CD4-positive, alpha-beta memory T cell (primary cell): ENCODE measurements around the gene DKK3. TPM values are rescaled to one million over a fixed set of nuclear protein-coding genes. Genes with fewer than 3 reads are reported as not detected.

Source experiments
- CTCF ChIA-PET: fragments of 350-600 bp; sonication (Branson Sonifier 250); formaldehyde crosslinking; loops from one replicate; lab custom pipeline; 2021; ENCODE audit warnings: inconsistent platforms; ENCODE audit not compliant: partially characterized antibody; lab: Charles Lee
- POLR2A ChIA-PET: fragments of 350-600 bp; sonication (Branson Sonifier 250); formaldehyde crosslinking; loops from one replicate; lab custom pipeline; 2021; ENCODE audit not compliant: partially characterized antibody; lab: Charles Lee
- DNase-seq, 5 donors: peaks; one replicate each; pipeline versions ENCODE4 v3.0.0 to v3.0.0-alpha.2; 2020 to 2022; ENCODE audit warnings: mixed read lengths in 1 of 5
- H3K27ac ChIP-seq: one replicate; pipeline ENCODE4 v1.7.0; 2013; ENCODE audit warnings: low read depth, low read length
- H3K27me3 ChIP-seq: 2 replicates; pipeline ENCODE4 v1.7.0; 2013; ENCODE audit warnings: mild to moderate bottlenecking, low read length, moderate library complexity; ENCODE audit not compliant: insufficient read depth
- H3K36me3 ChIP-seq: 2 replicates; pipeline ENCODE4 v1.7.0; 2013; ENCODE audit warnings: mild to moderate bottlenecking, low read length, moderate library complexity; ENCODE audit not compliant: insufficient read depth
- H3K4me1 ChIP-seq: 2 replicates; pipeline ENCODE4 v1.7.0; 2013; ENCODE audit warnings: mild to moderate bottlenecking, low read length, moderate library complexity; ENCODE audit not compliant: insufficient read depth
- H3K4me3 ChIP-seq, 2 donors: one replicate each; pipeline ENCODE4 v1.7.0; 2013; ENCODE audit warnings: low read length in 2 of 2, mild to moderate bottlenecking in 1 of 2
- H3K9me3 ChIP-seq, 2 donors: one replicate each; pipeline ENCODE4 v1.7.0; 2013; ENCODE audit warnings: low read length in 2 of 2, control low read depth in 1 of 2; ENCODE audit not compliant: control insufficient read depth in 1 of 2
- H3K27ac Mint-ChIP-seq, 7 donors: one replicate each; pipeline ENCODE4 v1.8.0; 2020 to 2021; ENCODE audit warnings: mixed read lengths in 7 of 7, mild to moderate bottlenecking in 6 of 7, inconsistent platforms in 3 of 7, moderate library complexity in 3 of 7
- H3K27me3 Mint-ChIP-seq, 2 donors: one replicate each; pipeline ENCODE4 v1.8.0; 2020 to 2021; ENCODE audit warnings: mixed read lengths in 2 of 2
- H3K36me3 Mint-ChIP-seq, 2 donors: one replicate each; pipeline ENCODE4 v1.8.0; 2020 to 2021; ENCODE audit warnings: mixed read lengths in 2 of 2, inconsistent platforms in 1 of 2, mild to moderate bottlenecking in 1 of 2
- H3K4me1 Mint-ChIP-seq, 4 donors: one replicate each; pipeline ENCODE4 v1.8.0; 2020 to 2021; ENCODE audit warnings: mixed read lengths in 4 of 4, mild to moderate bottlenecking in 1 of 4
- H3K4me3 Mint-ChIP-seq, 8 donors: one replicate each; pipeline ENCODE4 v1.8.0; 2020 to 2021; ENCODE audit warnings: mixed read lengths in 8 of 8, mild to moderate bottlenecking in 7 of 8, moderate library complexity in 6 of 8, inconsistent platforms in 3 of 8
- H3K9me3 Mint-ChIP-seq, 8 donors: one replicate each; pipeline ENCODE4 v1.8.0; 2020 to 2021; ENCODE audit warnings: mixed read lengths in 8 of 8, mild to moderate bottlenecking in 5 of 8, inconsistent platforms in 3 of 8, moderate library complexity in 1 of 8
- intact Hi-C: fragments of 100-400 bp; cut with micrococcal nuclease; formaldehyde crosslinking; loops from one replicate; pipeline ENCODE4 v1.15.1; 2023
- polyA plus RNA-seq, 2 donors: library from polyadenylated mRNA; unstranded; fragments of 300-500 nt; fragmentation: Illumina TruSeq; gene quantifications; one replicate each; pipeline ENCODE4 v1.2.3, GENCODE V29; 2021
- total RNA-seq, 2 experiments: library from RNA; stranded (reverse); gene quantifications; one replicate each; pipeline ENCODE4 v1.2.3, GENCODE V29; 2021

The DKK3 gene
- total RNA-seq (under 1 TPM in 1 of 2 experiments, not detected in 1; 0.89 TPM), polyA plus RNA-seq (1 to 10 TPM; 2.9 to 3.1 TPM)

DNA sequence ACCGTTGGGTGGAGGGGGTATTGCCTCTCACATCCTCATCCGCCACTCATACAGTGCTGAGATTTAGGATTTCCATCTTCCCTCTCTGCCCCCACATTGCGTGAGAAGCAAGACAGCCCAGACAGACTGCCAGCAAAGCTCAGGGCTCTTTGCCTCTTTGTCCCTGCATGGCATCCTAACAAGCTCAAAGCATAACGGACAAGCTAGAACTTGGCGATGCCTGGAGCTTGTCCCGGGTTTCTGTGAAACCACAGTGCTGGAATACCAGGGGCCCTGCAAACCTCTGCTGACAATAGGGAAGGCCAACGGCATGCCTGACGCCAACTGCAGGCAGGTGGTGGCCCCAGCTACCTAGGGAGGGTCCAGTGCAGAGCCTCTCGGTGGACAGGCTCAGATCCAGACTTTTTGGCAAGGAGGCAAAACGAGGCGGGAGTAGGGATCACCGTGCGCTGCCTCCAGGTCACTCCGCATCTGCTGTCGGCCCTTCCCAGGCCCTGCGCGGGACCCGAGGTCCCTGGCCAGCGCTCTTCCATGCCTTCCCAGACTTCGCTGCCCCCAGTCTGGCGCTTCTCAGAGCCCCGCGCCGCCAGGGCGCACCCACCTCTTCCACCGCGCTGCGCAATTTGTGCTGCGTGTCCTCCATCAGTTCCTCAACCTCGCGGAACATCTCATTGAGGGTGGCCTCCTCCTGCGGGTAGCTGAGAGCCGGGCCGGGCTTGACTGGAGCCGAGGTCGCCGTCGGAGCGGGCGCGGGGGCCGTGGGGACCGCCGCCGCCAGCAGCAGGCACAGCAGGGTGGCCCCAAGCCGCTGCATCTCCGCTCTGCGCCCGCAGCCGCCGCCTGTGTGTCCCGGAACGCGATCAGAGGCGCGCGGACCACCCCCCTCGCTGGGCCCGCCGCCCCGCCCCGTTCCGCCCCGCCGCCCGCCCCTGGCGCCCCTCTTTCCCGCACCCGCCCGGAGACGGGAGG lies at the start of gene DKK3:
Gene DKK3, minus strand, starts transcription at position 858 of the 969 bp plus-strand sequence. Its CDS starts 44 bp downstream, at position 814.
- POLR2A ChIA-PET, result no interaction called here
- peaks cover 44% of the 10 kb centered on the region for H3K27me3 ChIP-seq

GRCh38 chr11:12057299-12057980 lies 49.0 kb upstream of the DKK3 start:
- no peaks in the 10 kb centered on the region for H3K36me3 Mint-ChIP-seq
- no peaks in the 10 kb centered on the region for H3K27me3 ChIP-seq
- no peak for DNase-seq
- no peaks in the 10 kb centered on the region for H3K27me3 Mint-ChIP-seq
- H3K4me1 ChIP-seq, result no peaks in the 10 kb centered on the region
- peaks cover 0 to 9% (median 3%) of the 10 kb centered on the region in 4 donors for H3K4me1 Mint-ChIP-seq
- peaks cover 0 to 3% (median 0%) of the 10 kb centered on the region in 8 donors for H3K9me3 Mint-ChIP-seq
- peak overlapping the region in 3 of 7 donors; percentile 9 to 27 (median 23) for H3K27ac Mint-ChIP-seq
- H3K27ac ChIP-seq, result no peak overlapping the region
- H3K36me3 ChIP-seq, result no peaks in the 10 kb centered on the region
- no peak overlapping the region for H3K4me3 Mint-ChIP-seq
- H3K4me3 ChIP-seq, result no peak overlapping the region
- intact Hi-C loops, result no loop called here
- no peaks in the 10 kb centered on the region for H3K9me3 ChIP-seq
- ChIA-PET POLR2A (no interaction called here), CTCF (interaction anchor here (0.9 to 3.0 kb wide), 5 partner anchors 10 to 224 kb away, joined by 4 to 13 read pairs (median 5); no protein-coding TSS in a partner anchor)

More for the DNA sequence above, at the start of gene DKK3:
- intact Hi-C loops, result no loop called here
- no peaks in the 10 kb centered on the region for H3K36me3 ChIP-seq
- no peaks in the 10 kb centered on the region for H3K9me3 ChIP-seq
- no peak within 1 kb of the TSS for H3K27ac Mint-ChIP-seq
- H3K4me1 ChIP-seq, result peaks cover 8% of the 10 kb centered on the region
- peak in 2 of 5 donors; percentile 1 to 9 for DNase-seq
- no peak within 1 kb of the TSS for H3K27ac ChIP-seq
- H3K9me3 Mint-ChIP-seq, result peaks cover 0 to 2% (median 0%) of the 10 kb centered on the region in 8 donors
- CTCF ChIA-PET, result interaction anchor here (1.2 kb wide), 1 partner anchor 45 kb away, joined by 3 read pairs; no protein-coding TSS in a partner anchor
- H3K4me3 Mint-ChIP-seq, result peak within 1 kb of the TSS; percentile 65 to 81 (median 78)
- peaks cover 10 to 21% (median 10%) of the 10 kb centered on the region in 4 donors for H3K4me1 Mint-ChIP-seq
- H3K27me3 Mint-ChIP-seq, result peaks cover 55 to 68% of the 10 kb centered on the region in 2 donors
- peak within 1 kb of the TSS in 1 of 2 donors; percentile 18 for H3K4me3 ChIP-seq
- H3K36me3 Mint-ChIP-seq, result no peaks in the 10 kb centered on the region

DNA sequence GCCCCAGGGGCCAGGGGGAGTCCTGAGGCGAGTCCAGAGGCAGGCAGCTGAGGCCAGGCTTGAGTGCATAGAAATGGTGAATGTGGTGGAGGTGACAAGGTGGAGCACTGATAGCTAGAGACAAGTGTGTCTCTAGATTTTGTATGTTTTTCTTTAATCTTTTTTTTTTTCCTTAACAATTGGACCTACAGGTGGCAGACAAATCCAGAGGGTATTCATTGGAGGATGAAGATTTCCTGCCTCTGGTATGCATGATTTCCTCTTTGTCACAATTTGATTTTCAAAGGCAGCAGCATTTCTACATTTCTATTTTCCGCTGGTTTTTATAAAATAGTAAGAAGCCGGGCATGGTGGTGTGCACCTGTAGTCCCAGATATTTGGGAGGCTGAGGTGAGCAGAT lies 47.7 kb upstream of the DKK3 start:
- H3K4me1 ChIP-seq, result no peaks in the 10 kb centered on the region
- H3K4me1 Mint-ChIP-seq, result peaks cover 0 to 6% (median 0%) of the 10 kb centered on the region in 4 donors
- no peaks in the 10 kb centered on the region for H3K27me3 Mint-ChIP-seq
- ChIA-PET POLR2A (interaction anchor here (0.7 kb wide), 1 partner anchor 181 kb away, joined by 3 read pairs; no protein-coding TSS in a partner anchor), CTCF (interaction anchor here (1.3 to 17.4 kb wide), 4 partner anchors 31 to 229 kb away, joined by 3 to 540 read pairs (median 36); no protein-coding TSS in a partner anchor)
- H3K27ac Mint-ChIP-seq, result peak overlapping the region in 1 of 7 donors; percentile 22
- H3K36me3 Mint-ChIP-seq, result no peaks in the 10 kb centered on the region
- no peak overlapping the region for H3K4me3 ChIP-seq
- H3K9me3 ChIP-seq, result no peaks in the 10 kb centered on the region
- peaks cover 0 to 3% (median 0%) of the 10 kb centered on the region in 8 donors for H3K9me3 Mint-ChIP-seq
- no peaks in the 10 kb centered on the region for H3K36me3 ChIP-seq
- H3K4me3 Mint-ChIP-seq, result no peak overlapping the region
- intact Hi-C loops, result no loop called here
- no peak for DNase-seq
- H3K27ac ChIP-seq, result no peak overlapping the region
- H3K27me3 ChIP-seq, result no peaks in the 10 kb centered on the region

GRCh38 chr11:12053606-12054361 lies 45.4 kb upstream of the DKK3 start:
- no peak overlapping the region for H3K27ac Mint-ChIP-seq
- ChIA-PET CTCF (interaction anchor here (0.5 to 17.4 kb wide), 8 partner anchors 10 to 231 kb away, joined by 3 to 540 read pairs (median 4); partner anchors contain the start of gene MICAL2), POLR2A (interaction anchor here (0.7 to 1.1 kb wide), 2 partner anchors 182 to 265 kb away, joined by 3 to 5 read pairs; no protein-coding TSS in a partner anchor)
- peaks cover 0 to 3% (median 0%) of the 10 kb centered on the region in 8 donors for H3K9me3 Mint-ChIP-seq
- no peak overlapping the region for H3K4me3 ChIP-seq
- H3K27ac ChIP-seq, result no peak overlapping the region
- H3K4me3 Mint-ChIP-seq, result no peak overlapping the region
- H3K4me1 Mint-ChIP-seq, result peaks cover 0 to 6% (median 0%) of the 10 kb centered on the region in 4 donors
- DNase-seq, result no peak
- no peaks in the 10 kb centered on the region for H3K9me3 ChIP-seq
- no peaks in the 10 kb centered on the region for H3K36me3 Mint-ChIP-seq
- no peaks in the 10 kb centered on the region for H3K4me1 ChIP-seq
- H3K36me3 ChIP-seq, result no peaks in the 10 kb centered on the region
- H3K27me3 ChIP-seq, result no peaks in the 10 kb centered on the region
- intact Hi-C loops, result no loop called here
- H3K27me3 Mint-ChIP-seq, result no peaks in the 10 kb centered on the region

DNA sequence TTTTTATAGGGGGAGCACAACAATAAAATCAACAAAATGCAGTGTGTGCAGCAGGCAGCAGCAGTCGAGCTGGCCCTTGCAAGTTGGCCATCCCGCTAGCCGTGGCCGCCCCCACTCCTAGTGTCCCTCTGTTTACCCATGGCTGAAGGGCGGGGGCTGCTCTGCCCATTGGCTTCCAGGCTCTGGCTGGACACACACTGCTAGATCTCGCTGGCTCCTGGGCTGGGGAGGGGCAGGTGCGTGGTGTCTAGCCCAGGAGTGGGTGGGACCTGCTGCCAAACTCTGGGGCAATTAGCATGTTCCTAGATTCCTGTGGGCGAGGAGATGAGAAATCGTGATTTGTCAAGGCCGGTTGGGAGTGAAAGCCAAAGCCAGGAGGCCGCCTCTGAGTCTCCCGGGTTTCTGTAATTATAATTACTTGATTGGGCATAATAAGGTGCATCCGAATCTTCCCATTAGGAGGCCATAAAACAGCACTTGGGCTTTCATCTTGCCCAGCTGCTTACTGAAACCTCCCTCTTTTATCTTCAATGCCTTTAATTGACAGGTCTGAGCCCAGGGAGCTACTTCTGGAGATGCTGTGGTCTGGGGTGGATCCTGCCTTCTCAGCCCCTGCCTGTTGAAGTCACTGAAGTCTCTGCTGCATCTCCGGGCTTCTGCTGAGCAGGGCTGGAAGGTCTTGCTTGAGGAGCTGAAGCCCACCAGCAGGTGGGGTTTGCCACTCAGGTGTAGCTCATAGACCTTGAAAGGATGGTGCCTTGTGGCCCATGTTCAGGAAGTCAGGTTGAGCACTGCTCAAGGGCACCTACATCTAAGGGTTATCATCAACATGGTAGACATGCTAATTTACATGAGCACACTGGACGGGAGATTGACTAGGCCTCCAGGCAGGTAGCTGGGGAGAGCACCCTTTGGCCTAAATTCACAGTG lies 44.5 kb upstream of the DKK3 start:
- H3K4me3 ChIP-seq, result no peak overlapping the region
- Mint-ChIP-seq H3K36me3 (no peaks in the 10 kb centered on the region), H3K4me1 (peaks cover 0 to 6% (median 0%) of the 10 kb centered on the region in 4 donors), H3K27me3 (no peaks in the 10 kb centered on the region), H3K9me3 (peaks cover 0 to 3% (median 0%) of the 10 kb centered on the region in 8 donors), H3K4me3 (no peak overlapping the region), H3K27ac (peak overlapping the region in 3 of 7 donors; percentile 17 to 36 (median 22))
- no peak for DNase-seq
- POLR2A ChIA-PET, result interaction anchor here (0.7 to 1.1 kb wide), 2 partner anchors 183 to 264 kb away, joined by 3 to 5 read pairs; no protein-coding TSS in a partner anchor
- H3K9me3 ChIP-seq, result no peaks in the 10 kb centered on the region
- no peaks in the 10 kb centered on the region for H3K36me3 ChIP-seq
- no peak overlapping the region for H3K27ac ChIP-seq
- H3K27me3 ChIP-seq, result no peaks in the 10 kb centered on the region
- H3K4me1 ChIP-seq, result no peaks in the 10 kb centered on the region
- CTCF ChIA-PET, result interaction anchor here (0.9 to 17.4 kb wide), 8 partner anchors 34 to 232 kb away, joined by 3 to 540 read pairs (median 4); partner anchors contain the start of genes DKK3 and MICAL2
- intact Hi-C loops, result no loop called here
